Embryonic facial prominence (tissue), 1 donor: ENCODE data around the gene ELF2.
A peak's percentile ranks its signal among the peaks of the same experiment; 100 is the strongest.
"Not testable (repeated sequence)": the region's sequence is repeated elsewhere in the genome, so short reads cannot be mapped to it uniquely, and the experiment has no call there.

Experiments
- DNase-seq: peaks from one replicate; pipeline ENCODE4 v3.0.0-alpha.2; 2016; ENCODE audit errors: extremely low spot score

The ELF2 gene

GRCh38 chr4:139024686-139025085, 152.3 kb downstream of the ELF2 start:
- DNase-seq: no peak

DNA sequence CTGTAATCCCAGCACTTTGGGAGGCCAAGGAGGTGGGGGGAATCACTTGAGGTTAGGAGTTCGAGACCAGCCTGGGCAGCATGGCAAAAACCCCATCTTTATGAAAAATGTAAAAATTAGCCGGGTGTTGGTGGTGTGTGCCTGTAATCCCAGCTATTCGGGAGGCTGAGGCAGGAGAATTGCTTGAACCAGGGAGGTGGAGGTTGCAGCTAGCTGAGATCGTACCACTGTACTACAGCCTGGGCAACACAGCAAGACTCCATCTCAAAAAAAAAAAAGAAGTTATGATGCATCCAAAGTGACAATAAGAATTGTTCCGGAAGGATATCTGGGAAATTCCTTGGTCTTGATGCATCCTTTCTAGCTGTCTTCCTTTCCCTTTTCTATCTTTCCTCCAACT, 154.2 kb downstream of the ELF2 start:
- no peak for DNase-seq

DNA sequence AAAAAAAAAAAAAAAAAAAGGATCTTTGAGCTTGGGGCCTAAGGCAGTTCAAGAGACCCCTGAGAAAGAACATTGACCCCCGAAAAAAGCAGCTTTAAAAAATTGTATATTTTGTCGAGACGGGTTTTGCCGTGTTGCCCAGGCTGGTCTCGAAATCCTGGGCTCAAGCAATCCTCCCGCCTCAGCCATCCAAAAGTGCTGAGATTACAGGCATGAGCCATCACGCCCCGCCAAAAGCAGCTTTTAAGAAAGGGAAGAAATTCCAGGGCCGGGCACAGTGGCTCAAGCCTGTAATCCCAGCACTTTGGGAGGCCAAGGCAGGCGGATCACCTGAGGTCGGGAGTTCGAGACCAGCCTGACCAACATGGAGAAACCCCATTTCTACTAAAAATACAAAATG, 155.9 kb downstream of the ELF2 start:
- DNase-seq: not testable (repeated sequence)

GRCh38 chr4:139020384-139020783, 156.6 kb downstream of the ELF2 start:
- no peak for DNase-seq

GRCh38 chr4:139018971-139019758, 157.9 kb downstream of the ELF2 start:
- no peak for DNase-seq

DNA sequence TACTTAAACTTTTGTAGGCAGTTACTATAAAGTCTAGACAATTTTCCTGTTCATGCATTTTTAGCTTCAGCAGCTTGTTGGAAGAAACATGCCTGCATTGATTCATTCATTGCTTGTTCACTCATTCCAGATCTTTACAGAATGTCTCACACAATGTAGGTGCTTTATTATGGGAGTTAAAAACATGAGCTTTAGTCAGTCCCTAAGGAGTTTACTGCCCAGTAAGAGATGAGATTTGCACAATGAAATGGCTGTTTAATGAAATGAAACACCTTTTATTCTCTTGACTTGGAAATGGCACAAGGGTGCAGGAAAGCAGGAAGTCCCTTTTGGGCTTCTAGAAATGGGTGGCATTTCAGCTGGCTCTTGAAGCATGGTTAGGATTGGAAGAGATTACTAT, 158.5 kb downstream of the ELF2 start:
- DNase-seq: no peak

GRCh38 chr4:139017861-139018260, 159.2 kb downstream of the ELF2 start:
- DNase-seq: no peak

DNA sequence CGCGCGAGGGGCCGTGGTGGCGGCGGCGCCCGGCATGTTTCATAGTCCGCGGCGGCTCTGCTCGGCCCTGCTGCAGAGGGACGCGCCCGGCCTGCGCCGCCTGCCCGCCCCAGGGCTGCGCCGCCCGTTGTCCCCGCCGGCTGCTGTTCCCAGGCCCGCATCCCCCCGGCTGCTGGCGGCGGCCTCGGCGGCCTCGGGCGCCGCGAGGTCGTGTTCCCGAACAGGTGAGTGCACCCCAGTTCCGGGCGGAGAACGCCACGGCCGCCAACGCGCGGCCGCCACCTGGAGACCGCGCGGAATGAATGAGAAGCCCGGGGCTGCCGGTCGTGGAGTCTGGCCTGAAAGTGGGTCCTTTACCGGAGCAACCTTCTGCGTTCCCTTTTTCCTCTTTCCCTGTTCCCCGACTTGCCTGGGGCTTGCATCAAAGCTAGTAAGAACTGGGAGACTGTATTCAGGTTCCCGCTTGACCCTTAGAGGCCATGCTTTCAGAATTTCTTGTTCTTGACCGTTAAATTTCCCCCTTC, 161.0 kb downstream of the ELF2 start:
- DNase-seq: no peak

DNA sequence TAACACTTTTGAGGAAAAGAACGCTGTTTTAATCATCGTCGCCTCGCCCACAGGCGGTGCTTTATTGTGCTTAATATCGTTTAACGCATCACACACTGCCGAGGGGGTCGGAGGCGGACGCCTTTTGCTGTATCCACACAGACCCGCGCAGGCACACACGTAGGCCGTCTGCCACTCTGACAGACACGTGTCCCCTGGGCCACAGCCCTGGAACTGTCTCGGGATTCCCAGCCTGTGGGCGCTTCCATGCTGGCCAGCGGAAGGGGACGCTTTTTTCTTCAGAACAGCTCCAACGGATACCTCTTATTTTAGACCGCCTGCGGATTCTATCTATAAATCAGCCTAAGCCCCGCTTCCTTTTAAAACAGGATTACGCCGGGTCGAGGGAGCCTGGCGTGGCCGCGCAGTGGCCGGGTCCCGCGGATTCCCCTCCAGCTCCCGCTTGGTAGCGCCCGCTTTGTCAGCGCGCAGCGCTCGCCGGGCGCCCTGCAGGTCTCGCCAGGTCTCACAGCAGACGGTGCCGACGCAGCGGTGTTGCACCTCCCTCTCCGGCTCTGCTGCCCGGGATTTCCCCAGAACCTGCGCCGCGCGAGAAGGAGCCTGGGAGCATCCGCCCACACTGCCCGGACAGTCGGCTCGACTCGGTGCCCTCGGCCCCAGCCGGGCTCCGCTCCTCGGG, 161.6 kb downstream of the ELF2 start, which contains the start of gene NOCT:
Gene NOCT, plus strand, starts transcription at position 513 of the 679 bp plus-strand sequence. CDS start 201 bp downstream, outside the sequence.
- peak; percentile 62 for DNase-seq

DNA sequence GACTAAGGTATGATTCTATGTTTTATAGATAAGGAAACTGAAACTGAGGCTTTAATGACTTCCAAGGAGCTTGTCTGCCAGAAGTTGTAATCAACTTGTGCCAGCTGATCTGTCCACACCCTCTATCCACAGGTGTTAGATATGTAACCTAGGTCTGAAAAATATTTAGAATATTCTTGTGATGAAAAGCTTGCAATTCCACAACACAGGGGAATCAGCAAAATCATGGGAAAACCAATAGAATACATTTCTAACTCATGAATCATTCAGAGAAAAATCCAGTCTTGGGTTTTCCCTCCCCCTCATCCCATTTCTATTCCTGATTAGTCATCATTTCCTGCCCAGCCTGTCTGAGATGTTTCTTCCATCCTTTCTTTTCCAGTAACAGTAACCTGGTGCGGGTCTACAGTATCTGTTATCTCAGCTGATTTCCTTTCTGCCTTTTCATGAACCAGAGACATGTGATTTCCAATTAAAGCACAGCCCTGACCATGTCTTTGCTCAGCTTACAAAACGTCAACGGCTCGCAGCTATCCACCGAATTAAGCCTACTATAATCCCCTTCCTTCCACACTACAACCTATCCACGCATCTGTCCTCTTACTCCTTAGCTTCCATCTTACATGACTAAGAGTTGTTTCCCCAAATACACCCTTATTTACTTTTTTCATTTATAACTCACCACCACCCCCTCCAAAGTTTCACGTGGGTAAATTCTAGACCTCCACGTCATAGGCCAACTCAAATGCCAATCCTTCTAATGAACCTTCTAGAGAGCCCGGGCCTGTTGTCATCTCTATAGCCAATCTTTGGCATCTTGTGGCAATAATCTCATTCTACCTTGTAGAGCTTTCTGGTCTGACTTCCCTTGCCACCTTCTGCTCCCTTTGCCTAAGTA, 162.4 kb downstream of the ELF2 start:
- peak; percentile 25 for DNase-seq

DNA sequence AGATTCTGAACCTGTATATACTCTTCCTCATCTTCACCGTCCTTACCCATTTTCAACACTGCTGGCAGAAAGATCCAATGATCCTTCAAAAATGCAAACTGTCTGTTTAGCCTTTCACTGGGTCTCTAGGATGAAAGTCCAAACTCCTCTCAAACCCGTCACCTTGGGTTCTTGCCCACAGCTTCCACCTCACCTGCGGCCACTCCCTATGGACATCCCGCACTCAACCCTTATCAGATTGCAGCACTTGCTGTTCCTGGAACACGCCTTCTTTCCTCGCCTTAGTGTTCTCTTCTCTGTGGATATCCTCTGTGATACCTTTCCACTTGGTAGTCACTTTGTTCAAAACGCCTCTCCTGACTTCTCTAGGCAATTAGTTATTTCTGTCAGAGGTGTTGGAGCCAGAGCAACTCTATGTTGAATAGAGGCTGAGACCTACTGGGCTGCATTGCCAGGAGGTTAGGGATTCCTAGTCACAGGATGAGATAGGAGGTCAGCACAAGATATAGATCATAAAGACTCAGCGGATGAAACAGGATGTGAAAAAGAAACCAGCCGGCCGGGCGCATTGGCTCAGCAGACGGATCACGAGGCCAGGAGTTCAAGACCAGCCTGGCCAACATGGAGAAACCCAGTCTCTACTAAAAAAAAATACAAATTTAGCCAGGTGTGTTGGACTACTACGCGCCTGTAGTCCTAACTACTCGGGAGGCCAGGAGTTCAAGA, 165.6 kb downstream of the ELF2 start:
- DNase-seq: no peak

- no peak for DNase-seq
Observed at GRCh38 chr4:139009702-139010101, 167.3 kb downstream of the ELF2 start.

DNA sequence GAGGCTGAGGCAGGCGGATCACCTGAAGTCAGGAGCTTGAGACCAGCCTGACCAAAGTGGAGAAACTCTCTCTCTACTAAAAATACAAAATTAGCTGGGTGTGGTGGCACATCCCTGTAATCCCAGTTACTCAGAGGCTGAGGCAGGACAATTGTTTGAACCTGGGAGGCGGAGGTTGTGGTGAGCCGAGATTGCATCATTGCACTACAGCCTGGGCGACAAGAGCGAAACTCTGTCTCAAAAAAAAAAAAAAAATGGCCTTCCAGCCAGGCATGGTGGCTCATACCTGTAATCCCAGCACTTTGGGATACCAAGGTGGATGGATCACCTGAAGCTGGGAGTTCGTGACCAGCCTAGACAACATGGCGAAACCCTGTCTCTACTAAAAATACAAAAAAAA, 168.7 kb downstream of the ELF2 start:
- DNase-seq: not testable (repeated sequence)

- DNase-seq: no peak
Observed at GRCh38 chr4:139007640-139008039, 169.4 kb downstream of the ELF2 start.
